ENCODE data around the gene ARID4A. TPM values are rescaled to one million over a fixed set of nuclear protein-coding genes. Genes with fewer than 3 reads are reported as not detected.

The ARID4A gene
- total RNA-seq, 1 donor from 2014 or later: 10.7 TPM

Other genes starting within 250 kb of the ARID4A start
- gene ARMH4, start 146.3 kb upstream of the ARID4A start, total RNA-seq: 0.87 and 1.8 TPM in 2 replicates
- gene ACTR10, start 98.4 kb upstream of the ARID4A start, total RNA-seq: 25.1 and 28.8 TPM in 2 replicates
- gene PSMA3, start 53.7 kb upstream of the ARID4A start, total RNA-seq: 76.6 and 109 TPM in 2 replicates
- gene TOMM20L, start 97.4 kb downstream of the ARID4A start, total RNA-seq: not detected in 2 replicates
- 12.0 and 15.3 TPM in 2 replicates for gene TIMM9, start 129.0 kb downstream of the ARID4A start, total RNA-seq
- gene KIAA0586, start 129.2 kb downstream of the ARID4A start, total RNA-seq: 13.1 and 13.3 TPM in 2 replicates